ENCODE results near the gene CUX1.
"Not testable (repeated sequence)": the region's sequence is repeated elsewhere in the genome, so short reads cannot be mapped to it uniquely, and the experiment has no call there.

CUX1 gene

DNA sequence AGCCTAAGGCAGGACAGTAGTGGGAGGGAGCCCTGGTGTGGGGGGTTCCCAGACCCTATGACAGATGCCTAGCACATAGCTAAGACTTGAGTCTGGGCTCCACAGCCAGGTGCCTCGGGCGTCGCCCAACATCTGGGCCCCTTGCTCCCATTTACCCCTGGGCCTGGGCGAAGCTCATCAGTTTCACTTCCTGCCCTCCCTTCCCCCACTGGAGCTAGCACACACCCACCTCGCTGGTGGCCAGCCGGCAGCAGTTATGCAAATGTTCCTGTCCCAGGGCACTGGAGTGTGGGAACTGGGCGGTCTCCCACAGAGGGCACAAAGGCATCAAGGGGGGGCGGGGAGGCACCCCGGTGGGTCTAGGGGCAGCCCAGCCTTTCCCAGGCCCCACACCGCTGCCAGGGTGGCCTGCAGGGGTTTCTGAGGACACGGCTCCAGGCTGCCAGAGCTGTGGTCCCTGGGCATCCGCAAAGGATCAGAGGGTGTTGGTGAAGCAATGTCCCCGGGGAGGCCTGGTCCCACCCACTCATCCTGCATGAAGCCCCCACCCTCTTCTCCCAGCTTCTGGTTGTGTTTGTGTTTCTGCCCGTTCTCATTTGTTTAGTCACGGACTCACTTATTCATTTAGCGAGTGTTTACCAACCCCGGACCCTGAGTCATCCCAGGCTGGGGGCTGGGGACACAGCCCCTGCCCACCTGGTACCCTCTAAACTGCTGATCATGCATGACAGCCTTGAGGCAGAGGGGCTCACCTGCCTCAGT, 489.7 kb downstream of the CUX1 start:
- no peak for DNase-seq (ENCODE audit: low read depth in 3 of 3)

- no peak for DNase-seq (ENCODE audit: low read depth in 3 of 3)
Measured at GRCh38 chr7:102310414-102310815, 493.0 kb downstream of the CUX1 start.

DNA sequence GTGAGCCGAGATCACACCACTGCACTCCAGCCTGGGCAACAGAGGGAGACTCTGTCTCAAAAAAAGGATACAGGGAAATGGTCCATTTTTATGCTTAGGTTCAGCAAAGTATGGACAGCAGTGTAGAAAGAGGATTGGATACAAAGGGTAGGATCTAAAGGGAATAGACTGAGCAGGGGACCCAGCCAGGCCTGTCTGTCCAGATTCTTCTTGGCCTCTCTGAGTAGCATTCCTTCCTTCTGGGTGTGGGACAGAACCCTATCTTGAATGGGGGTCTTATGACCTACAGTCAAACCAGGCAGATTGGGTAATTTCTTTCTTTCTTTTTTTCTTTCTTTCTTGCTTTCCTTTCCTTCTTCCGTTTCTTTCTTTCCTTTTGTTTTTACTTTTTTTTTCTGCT, 494.9 kb downstream of the CUX1 start:
- no peak for DNase-seq (ENCODE audit: low read depth in 3 of 3)

DNA sequence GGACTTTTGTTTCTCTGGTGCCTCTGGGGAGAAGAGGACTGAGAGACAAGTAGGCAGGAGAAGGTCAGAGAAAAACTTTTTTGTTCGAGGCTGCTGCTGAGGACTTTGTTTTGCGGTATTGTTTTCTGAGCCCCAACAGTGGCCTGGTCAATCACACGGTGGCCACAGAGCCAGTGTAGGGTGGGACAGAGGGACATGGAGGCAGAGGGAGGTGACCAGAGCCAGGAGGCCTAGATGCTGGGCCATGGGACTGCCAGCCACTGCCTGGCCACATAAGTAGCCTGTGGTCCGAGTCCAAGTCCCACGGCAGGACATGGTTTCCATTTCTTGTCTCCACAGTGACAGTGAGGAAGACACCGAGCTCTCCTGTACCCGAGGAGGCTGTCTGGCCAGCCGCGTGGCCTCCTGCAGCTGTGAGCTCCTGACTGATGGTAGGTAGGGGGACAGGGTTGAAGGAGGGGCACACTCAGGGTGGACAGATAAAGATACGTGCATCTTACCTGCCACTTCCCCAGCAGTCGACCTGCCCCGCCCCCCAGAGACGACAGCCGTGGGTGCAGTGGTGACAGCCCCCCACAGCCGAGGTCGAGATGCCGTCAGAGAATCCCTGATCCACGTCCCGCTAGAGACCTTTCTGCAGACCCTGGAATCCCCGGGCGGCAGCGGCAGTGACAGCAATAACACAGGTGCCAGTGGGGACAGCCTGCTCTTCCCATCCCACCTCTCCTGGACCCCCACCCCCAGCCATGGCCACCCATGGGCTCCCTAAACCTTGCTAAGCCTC, 496.8 kb downstream of the CUX1 start:
- DNase-seq (ENCODE audit: low read depth in 3 of 3) = no peak

GRCh38 chr7:102317231-102318059, 500.0 kb downstream of the CUX1 start:
- DNase-seq (ENCODE audit: low read depth in 3 of 3) = no peak

DNA sequence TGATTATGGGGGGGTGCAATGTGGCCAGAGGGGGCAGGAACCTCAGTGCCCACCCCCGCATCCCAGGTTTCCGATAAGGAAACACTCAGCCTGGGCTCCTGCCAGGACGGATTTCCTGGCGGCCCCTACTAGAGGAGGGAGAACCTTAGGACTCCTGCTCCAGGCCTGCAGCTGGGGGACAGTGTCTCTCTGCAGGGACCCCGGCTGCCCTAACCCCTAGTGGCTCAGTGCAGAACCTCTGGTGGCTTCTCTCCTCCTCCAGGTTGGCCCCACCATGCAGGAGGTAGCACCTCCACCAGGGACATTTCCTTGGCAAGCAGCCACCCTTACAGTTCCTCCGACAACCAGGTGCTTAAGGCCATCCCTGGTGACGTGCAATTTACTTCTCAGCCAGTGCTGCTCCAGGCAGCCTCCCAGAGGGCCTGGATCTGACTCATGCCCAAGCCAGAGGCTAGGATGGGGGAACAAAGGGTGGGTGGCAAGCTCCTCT, 501.1 kb downstream of the CUX1 start:
- no peak for DNase-seq (ENCODE audit: low read depth in 3 of 3)

GRCh38 chr7:102319671-102320070, 502.2 kb downstream of the CUX1 start:
- no peak for DNase-seq (ENCODE audit: low read depth in 3 of 3)

GRCh38 chr7:102320181-102320580, 502.8 kb downstream of the CUX1 start:
- DNase-seq (ENCODE audit: low read depth in 3 of 3) = no peak

DNA sequence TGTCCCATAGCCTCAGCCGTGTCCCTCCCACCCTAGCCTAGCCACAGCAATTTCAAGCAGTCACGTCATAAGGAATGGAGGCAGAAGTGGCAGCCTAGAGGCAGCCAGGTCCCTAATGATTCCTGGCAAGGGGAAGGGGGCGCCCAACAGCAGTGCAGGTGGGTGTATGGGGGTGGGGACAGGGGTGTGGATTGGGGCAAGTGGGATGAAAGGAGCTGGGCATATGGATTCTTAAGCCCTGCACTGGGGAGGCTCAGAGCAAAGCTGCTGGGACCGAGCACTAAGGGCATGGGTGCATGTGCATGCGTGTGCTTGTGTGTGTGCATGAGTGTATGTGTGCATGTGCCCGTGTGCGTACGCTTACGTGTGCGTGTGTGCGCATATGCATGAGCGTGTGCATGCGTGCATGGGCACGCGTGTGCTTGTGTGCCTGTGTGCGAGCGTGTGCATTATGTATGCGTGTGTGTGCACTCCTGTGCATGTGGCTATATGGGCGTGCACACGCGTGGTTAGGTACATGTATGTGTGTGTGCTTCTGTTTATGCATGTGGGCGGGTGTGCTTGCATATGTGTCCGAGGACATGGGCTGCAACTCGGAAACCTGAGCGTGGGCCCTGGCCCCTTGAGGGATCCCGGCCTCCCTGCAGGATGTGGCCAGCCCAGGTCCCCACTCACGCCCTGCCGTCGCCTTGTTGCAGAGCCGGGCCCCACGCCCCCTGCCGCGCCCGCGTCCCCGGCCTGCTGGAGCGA, 503.4 kb downstream of the CUX1 start:
- DNase-seq (ENCODE audit: low read depth in 3 of 3) = no peak

DNA sequence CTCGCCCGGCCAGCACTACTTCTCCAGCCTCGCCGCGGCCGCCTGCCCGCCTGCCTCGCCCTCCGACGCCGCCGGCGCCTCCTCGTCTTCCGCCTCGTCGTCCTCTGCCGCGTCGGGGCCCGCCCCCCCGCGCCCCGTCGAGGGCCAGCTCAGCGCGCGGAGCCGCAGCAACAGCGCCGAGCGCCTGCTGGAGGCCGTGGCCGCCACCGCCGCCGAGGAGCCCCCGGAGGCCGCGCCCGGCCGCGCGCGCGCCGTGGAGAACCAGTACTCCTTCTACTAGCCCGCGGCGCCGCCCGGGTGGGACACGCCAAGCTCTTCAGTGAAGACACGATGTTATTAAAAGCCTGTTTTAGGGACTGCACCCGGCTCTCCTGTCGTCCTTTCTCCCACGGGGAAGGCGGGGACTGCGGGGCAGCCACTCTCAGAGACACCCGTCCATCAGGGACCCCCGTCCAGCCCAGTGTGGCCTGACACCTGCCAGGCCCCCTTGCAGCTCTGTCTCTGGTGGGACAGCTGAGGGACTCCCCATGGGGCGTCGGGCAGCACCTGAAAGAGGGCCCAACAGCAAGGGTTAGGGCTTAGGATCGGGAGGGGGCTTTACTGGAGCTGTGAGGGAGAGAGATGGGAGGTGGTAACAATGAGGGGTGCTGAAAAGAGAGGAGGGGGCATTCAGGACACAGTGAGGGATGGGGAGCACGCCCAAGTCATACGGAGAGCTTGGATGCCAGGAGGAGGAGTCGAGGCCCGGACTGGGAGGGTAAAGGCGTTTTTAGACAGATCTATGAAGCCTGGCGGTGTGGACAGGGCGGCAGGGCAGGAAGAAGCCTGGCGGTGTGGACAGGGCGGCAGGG, 504.1 kb downstream of the CUX1 start:
- no peak for DNase-seq (ENCODE audit: low read depth in 3 of 3)

DNA sequence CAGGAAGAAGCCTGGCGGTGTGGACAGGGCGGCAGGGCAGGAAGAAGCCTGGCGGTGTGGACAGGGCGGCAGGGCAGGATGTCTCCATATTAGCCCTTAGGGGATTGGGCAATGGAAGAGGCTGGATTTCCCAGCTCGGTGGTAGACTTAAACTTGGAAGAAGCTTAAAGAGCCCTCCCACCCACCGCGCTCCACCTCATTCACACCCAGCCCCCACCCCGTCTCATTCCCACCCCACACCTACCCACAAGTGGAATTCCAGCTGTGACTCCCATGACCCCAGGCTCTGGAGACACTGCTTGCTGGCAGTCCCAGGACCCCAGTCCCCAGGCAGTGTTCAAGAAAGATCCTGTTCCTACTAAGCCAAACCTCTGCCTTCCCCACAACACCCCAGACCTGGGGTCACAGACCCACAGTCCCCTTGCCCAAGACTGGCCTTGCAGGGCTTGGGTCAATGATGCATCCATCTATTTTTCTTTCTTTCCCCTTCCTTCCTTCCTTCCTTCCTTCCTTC, 504.8 kb downstream of the CUX1 start:
- DNase-seq (ENCODE audit: low read depth in 3 of 3) = no peak

- DNase-seq (ENCODE audit: low read depth in 3 of 3) = no peak
Measured at GRCh38 chr7:102323914-102324195, 506.4 kb downstream of the CUX1 start.

GRCh38 chr7:102325106-102325505, 507.7 kb downstream of the CUX1 start:
- not testable (repeated sequence) for DNase-seq (ENCODE audit: low read depth in 3 of 3)

GRCh38 chr7:102326157-102326889, 508.9 kb downstream of the CUX1 start:
- no peak for DNase-seq (ENCODE audit: low read depth in 3 of 3)

- not testable (repeated sequence) for DNase-seq (ENCODE audit: low read depth in 3 of 3)
Measured at GRCh38 chr7:102327183-102327582, 509.8 kb downstream of the CUX1 start.

GRCh38 chr7:102328863-102329262, 511.4 kb downstream of the CUX1 start:
- DNase-seq (ENCODE audit: low read depth in 3 of 3) = not testable (repeated sequence)

DNA sequence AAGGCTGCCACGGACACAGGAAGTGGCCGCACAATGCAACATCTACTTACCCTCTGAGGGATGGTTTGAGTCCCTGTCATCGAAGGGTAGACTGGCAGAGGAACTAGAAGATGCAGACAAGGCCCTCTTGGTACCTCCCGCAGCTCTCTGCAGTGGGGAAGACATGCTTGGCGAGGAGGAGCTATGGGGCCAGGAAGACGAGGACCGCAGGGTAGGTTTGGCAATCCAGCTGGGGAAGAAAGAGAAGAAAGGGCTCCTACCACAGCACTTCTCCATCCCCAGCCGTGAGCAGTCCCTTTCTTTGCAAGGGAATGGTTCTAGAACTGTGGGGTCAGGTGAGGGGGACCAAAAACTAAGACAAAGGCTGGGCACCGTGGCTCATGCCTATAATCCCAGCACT, 511.9 kb downstream of the CUX1 start:
- not testable (repeated sequence) for DNase-seq (ENCODE audit: low read depth in 3 of 3)

DNA sequence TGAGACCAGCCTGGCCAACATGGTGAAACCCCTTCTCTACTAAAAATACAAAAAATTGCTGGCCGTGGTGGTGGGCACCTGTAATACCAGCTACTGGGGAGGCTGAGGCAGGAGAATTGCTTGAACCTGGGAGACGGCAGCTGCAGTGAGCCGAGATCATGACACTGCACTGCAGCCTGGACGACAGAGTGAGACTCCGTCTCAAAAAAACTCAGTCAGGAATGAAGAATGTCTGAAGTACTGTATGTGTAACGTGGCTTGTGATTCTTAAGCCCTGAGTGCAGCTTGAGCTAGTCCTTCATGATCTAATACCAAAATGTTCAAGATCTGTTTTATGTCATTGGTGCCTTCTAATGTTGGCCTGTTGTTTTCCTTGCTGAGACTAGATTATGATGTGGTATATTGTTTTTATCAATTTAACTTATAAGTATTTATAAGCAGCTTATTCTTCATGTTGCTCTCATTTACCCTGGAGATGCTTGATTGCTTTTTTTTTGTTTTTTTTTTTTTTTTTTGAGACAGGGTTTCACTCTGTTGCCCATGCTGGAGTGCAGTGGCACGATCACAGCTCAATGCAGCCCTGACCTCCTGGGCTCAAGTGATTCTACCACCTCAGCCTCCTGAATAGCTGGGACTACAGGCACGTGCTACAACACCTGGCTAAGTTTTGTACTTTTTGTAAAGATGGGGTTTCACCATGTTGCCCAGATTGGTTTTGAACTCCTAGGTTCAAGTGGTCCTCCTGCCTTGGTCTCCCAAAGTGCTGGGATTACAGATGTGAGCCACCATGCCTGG, 513.4 kb downstream of the CUX1 start:
- DNase-seq (ENCODE audit: low read depth in 3 of 3) = not testable (repeated sequence)
